CD4-positive, alpha-beta T cell treated with Interleukin-17A for 1 hour (primary cell): Measurements from ENCODE around the gene NOM1.

Experiments
- DNase-seq: peaks from one replicate; pipeline ENCODE4 v3.0.0-alpha.2; 2020

The NOM1 gene

DNA sequence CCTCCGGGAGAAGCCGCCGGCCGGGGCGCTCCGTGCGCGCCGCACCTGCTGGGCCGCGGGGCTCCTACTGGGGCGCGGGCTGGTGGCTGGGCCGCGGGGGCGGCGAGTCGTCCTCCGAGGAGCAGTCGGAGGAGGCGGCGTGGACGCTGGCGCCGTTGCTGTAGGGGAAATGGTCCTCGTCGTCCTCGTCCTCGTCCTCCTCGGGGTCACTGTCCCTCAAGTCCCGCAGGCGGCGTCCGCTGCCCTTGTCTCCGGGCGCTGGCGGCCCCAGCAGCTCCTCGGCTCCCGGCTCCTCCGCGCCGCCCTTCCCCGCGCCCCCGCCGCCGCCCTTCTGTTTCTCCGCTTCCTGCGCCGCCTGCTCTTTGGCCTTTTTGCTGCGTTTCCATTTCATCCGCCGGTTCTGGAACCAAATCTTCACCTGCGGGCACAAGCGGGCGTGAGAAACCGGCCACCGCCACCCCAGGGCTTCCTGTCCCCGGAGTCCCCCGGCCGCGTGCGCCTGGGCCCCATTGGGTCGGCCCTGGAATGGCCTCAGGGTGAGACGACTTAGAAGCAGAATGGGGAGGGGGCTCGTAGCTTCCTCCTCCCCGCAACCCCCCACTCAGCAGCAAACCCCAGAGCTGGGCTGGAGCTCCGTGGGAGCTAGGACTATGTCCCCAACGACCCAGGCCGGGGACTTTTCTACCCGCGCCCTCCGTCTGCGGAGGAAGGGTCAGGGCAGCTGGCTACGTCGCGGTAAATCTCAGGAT lies 56.1 kb downstream of the NOM1 start:
- DNase-seq, result no peak

DNA sequence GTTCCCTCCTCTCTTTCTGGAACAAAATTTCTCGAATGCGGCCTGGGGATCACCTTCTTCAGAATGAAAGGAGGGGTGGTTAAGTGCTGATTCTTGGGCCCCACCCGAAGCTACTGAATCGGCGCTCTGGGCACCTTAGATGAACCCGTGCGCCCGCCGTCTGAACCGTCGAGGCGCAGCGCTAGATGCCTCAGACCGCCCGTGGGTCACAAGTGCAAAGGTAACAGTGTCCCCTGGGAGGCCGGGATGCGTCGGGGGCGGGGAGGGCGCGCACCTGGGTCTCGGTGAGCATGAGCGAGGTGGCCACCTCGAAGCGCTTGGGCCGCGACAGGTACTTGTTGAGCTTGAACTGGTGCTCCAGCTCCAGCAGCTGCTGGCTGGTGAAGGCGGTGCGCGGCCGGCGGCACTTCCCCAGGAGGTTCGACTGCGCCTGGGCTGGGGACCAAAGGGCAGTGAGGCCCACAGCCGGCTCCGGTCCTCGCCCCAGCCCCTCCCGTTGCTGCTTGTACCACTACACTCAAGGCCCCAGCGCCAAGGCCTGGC lies 56.8 kb downstream of the NOM1 start:
- DNase-seq, result no peak

- no peak for DNase-seq
Measured at GRCh38 chr7:157006829-157007469, 57.4 kb downstream of the NOM1 start.

DNA sequence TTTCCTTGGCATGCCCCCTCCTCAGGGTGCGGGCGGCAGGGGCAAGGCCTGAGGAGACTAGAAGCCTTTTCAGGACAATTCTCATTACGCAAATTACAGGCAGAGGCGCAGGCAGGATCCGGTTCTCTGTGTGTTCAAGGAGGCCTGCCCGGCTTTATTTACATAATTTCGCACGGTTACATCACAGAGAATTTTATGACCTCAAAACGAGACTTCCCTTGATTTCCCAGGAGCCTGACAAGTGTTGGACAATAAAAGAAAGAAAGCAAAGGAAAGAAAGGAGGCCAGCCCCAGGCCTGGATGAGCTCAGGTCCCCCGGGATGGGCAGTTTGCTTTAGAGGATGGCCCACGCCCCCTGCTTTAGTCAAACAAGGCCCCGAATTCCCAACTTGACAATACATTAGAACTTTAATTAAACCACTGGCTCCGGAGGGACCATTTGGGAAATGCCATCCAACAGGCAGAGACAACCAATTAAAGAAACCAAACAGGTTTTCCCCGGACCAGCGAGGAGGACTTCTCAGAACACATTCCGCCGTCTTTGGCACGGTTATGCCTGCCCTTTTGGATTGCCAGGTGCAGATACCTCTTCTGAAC lies 58.1 kb downstream of the NOM1 start:
- DNase-seq, result no peak

DNA sequence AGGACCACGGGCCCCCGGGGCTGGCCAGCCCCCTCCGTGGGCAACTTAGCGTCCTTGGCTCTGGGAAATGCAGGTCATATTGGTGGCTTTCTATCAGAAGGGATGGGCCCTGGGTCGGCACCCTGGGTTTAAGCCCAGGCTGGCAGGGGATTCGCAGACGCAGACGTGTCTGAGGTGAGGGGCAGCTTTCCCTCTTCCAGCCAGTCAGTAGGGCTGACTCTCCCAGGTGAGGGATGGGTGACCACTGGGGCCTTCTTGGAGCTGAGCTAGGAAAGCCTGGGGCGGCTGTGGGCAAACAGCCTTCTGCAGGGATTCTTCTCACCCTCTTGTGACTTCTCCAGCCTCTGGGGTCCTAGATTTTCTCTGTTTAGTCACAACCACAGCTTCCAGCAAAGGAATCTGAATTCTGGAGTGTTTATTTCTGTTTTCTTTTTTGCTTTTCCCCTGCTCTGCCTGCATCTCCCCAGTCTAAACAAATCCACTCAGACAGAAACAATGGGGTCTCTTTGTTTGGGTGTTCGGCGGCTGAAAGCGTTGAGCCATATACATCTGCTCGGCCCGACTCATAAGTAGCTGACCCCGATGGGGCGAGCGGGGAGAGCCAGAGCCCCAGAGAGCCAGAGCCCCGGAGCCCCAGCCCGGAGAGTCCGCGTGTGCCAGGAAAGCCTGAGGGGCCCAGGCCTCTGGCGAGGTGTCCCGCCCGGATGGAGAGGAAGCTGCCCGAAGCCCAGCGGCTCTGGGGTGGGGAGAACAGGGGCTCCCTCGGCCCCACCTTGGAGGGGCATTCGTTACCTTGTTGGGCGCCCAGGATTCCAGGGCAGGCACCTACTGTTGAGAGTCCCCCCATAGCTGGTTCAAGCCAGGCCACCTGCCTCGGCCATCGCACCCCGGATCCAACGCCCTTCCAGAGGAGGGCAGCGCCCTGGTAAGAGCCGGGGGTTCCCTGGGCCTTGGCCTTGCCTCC lies 59.0 kb downstream of the NOM1 start:
- DNase-seq, result no peak

DNA sequence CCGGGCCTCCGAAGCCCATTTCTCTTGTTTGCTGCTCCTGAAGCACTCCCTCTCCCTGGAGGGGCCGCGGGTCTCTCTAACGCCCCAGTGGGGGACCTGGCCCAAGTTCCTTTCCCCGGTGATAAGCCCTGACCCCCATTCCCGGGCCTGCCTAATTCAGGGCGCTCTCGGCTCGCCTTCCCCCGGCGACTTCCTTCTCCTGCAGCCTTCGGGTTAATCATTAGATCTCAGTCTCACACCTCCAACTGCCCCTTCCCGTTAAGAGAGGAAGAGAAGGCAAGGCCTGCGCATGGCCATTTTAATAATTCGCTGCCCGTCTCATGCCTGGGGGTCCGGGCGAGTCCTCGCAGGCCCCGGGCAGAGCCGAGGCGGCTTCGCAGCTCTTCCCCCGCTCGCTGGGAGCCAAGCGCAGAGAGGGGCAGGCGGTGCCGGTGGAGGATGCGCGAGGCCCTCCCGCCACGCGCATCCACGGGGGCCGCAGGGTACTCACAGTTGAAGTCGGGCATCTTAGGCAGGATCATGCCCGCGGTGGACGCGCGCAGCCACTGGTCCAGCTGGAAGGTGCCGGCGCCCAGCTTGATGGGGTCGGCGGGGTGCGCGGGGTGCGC lies 59.8 kb downstream of the NOM1 start:
- no peak for DNase-seq

GRCh38 chr7:157009778-157010587 lies 60.5 kb downstream of the NOM1 start:
- DNase-seq, result no peak

- DNase-seq, result peak; percentile 48
Measured at GRCh38 chr7:157010588-157011332, 61.2 kb downstream of the NOM1 start, which contains the start of gene MNX1. TSS of gene MNX1 (minus strand) at chr7:157010663. CDS start at chr7:157010350, 313 bp downstream.

DNA sequence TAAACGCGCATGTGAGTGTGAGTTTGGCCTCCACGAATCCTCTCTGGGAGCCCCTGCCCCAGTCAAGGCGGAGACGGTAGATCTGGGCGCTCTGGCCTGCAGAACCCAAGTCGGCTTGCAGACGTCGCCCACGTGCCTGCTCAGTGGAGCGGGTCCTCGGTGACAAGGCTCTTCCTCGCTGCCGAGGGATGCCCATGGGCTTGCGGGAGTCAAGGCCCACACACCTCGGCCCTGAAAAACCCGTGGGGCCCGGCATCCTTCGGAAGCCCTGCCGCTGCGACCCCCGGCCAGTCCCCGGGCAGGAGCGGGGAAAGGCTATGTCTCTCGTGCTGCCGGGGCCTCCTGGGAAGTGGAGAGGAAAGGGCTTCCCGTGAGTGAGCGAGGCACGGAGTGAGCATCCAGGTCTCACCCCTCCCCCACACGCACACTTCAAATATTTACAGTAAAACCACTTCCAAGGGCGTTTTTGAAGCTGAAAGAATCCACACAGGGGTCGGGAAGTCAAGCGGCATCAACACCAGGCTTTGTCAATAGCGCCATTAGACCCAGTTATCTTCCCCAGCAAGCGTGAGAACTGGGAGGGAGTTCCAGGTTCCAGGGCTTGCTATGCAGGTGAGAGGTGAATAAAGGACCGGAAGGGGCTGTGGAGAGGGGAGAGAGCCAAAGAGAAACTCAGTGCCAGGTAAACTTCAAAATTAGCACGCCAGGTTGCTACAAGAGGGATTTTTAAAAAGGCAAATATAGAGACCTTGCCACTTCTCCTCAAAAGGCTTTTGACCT lies 62.0 kb downstream of the NOM1 start:
- DNase-seq, result no peak

DNA sequence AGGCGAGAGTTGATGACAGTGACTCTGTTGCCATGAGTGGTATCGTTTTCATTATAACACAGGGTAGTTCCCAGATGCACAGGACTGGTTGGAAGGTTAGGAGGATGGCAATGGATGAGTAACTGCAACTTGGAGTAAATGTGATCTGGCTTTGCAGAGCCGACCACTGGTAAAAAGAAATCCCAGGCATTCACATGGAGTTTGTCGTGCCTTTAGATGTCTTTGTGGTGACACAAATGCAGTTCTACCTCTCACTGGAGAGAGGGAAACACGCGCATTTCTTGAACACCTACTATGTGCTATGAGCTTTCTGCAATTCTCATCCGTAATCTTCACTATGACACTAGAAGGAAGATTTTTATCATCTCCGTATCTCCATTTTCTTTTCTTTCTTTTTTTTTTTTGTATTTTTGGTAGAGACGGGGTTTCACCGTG lies 62.6 kb downstream of the NOM1 start:
- DNase-seq, result no peak

DNA sequence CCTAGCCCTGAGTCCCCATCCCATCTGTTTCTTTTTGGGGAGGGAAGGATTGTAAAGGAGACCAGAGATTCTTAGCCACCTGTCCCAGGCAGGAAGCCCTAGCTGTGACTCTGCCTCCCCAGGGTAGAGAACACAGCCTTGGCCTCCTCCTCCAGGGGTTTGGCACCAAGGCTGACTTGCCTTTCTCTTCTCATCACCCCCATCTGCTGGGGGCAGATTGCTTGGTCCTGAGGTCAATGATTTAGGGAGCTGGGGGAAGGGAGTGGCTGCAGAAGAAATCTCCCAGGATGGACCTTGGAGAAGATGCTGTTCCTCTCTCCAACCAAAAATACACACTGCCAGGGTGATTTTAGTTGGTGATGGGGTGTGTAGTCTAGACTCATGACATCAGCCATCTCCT lies 63.6 kb downstream of the NOM1 start:
- DNase-seq, result no peak

GRCh38 chr7:157013602-157014549 lies 64.4 kb downstream of the NOM1 start:
- DNase-seq, result no peak

DNA sequence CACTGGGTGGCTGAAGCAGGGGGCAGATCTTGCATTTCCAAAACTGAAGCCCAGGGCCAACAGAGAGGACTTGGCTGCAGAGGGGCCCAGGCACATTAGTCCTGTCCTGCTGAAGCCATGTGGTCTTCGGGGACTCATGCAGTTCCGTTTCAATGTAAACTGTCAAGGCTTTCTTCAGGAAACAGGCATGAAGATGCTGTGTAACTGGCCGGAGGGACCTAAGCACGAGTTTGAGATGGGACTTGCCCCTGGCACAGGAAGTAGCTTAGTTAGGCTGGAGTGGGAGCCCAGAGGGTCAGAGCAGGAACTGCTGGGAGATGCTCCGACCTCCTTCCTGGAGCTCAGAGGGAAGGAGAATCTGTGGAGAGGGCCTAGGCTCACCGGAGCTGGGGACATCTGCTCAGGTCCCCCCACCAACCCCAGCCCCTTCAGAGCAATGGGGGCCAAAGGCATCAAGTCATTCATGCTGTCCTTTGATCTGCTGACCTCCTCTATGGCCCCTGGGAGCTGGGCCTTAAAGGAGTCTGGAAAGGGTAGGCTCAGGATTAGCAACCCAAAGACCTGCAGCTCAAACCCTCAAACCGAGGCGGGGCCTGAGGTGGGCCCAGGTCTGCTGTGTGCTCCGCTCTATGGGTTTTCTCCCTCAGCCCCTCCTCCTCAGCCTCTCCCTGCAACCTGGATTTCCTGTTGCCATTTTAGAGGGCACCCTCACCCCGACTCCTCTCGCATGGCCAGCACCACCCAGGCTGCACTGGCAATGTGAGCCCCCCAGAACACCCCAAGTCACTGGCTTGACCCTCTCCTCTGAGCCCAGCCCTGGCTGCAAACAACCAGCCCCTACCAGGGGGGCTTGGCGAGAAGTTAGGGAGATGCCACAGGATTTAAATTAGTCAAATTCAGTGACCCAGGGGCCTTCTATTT lies 65.4 kb downstream of the NOM1 start:
- DNase-seq, result no peak

DNA sequence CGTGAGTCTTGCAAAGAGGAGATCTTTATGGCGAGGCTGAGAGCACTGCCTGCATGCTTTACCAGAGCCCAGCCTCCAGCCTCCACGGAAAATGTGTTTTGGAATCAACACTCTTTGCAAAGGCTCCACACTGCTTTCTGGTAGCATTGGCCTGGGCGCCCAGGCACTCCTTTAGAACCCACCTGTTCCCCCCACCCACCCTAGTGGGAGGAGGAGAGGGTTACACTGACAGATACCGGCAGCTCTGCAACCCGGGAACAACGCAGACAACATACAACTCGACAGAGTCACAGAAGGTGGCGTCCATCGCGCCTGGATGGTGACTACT lies 66.5 kb downstream of the NOM1 start:
- no peak for DNase-seq

DNA sequence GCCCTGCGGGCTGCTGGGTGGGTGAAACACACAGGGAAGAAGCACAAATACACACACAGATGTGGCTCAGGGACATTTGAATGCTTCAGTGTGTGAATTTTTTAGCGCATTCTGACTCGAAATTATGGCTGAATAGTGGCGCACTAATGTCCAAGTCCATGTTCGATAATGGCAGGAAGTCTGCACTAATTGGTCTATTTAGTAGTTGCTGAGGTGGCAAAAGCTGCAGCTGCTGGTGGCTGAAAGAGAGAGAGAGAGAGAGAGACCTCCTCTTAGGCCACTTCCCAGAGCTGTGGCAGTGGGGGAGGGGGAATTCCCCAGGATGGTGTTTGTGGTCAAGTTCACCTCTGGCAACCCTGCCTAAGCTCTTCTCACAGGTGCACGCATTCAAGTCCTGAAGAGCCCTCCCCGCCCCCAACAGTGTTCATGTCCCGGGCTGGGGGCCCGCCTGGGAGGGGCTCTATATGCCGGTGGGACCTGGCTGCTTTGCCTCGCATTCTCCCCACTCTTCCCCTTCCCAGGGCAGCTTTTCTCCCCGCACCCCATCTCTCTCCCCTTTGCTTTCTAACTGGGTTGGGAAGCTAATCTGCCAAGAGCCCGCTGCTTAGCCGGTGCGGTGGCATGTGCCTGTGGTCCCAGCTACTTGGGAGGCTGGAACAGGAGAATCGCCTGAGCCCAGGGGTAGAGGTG lies 67.0 kb downstream of the NOM1 start:
- no peak for DNase-seq

DNA sequence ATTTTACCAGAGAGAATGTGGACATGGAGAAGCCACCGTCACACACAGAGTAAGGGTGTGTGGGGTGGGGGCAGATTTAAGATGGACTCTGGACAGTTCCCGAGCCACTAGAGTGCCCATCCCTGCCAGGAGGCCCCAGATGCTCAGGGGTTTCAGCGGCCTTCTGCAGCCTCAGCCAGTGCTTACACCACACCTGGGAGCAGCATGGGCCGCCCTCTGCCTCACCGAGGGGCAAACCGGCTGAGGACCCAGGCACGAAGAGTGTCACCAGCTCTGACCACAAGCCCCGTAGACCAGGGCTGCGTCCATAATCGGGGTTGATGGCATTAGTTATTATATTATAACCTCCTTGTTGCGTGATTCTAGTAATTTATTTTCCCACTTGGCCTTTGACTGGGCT lies 67.6 kb downstream of the NOM1 start:
- no peak for DNase-seq
